Measurements from ENCODE around the gene ITPRID2. TPM values are rescaled to one million over a fixed set of nuclear protein-coding genes. Genes with fewer than 3 reads are reported as not detected.

Gene ITPRID2
- total RNA-seq, 2 experiments from 2014 or later, result 61.2 to 68.4 TPM

- no peaks in the 10 kb centered on the region for H3K4me1 Mint-ChIP-seq
- no peaks in the 10 kb centered on the region for H3K36me3 Mint-ChIP-seq
- H3K4me3 Mint-ChIP-seq, result no peak overlapping the region
- peaks cover 12% of the 10 kb centered on the region for H3K27me3 Mint-ChIP-seq
- POLR2A ChIA-PET, result no interaction called here
- ATAC-seq (ENCODE audit: low read depth) (no peak), DNase-seq (no peak)
- H3K9me3 Mint-ChIP-seq, result no peaks in the 10 kb centered on the region
- H3K27ac Mint-ChIP-seq, result no peak overlapping the region
Observed at GRCh38 chr2:181859803-181860202, 31.7 kb upstream of the ITPRID2 start.

DNA sequence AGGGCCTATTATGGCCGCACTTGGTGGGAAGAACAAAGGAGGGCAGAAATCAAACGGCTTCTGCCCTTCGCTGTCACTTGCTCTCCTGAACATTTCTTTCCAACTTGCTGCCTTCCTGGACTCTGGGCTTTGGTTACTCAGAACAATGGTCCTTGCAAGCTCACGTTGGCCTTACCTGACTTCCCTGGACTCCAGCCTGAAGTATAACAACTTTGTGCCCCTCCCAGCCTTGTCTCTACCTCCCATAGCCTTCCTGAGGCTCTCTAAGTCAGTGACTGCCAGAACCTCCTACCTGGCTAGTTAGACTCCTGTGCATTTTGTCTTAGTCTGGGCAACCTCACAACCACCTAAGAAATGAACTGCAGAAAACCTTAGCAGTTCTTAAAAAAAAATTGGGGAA, 30.2 kb upstream of the ITPRID2 start:
- ATAC-seq (ENCODE audit: low read depth), result no peak
- Mint-ChIP-seq H3K4me3 (no peak overlapping the region), H3K4me1 (no peaks in the 10 kb centered on the region), H3K9me3 (no peaks in the 10 kb centered on the region), H3K27ac (no peak overlapping the region), H3K27me3 (peaks cover 15% of the 10 kb centered on the region), H3K36me3 (no peaks in the 10 kb centered on the region)
- POLR2A ChIA-PET, result no interaction called here
- no peak for DNase-seq

GRCh38 chr2:181862583-181863281, 28.8 kb upstream of the ITPRID2 start:
- Mint-ChIP-seq H3K4me3 (no peak overlapping the region), H3K27ac (no peak overlapping the region), H3K9me3 (no peaks in the 10 kb centered on the region), H3K36me3 (no peaks in the 10 kb centered on the region), H3K27me3 (peaks cover 15% of the 10 kb centered on the region), H3K4me1 (no peaks in the 10 kb centered on the region)
- POLR2A ChIA-PET, result no interaction called here
- ATAC-seq (ENCODE audit: low read depth), result no peak
- no peak for DNase-seq

- H3K4me1 Mint-ChIP-seq, result no peaks in the 10 kb centered on the region
- no peak for DNase-seq
- H3K9me3 Mint-ChIP-seq, result no peaks in the 10 kb centered on the region
- H3K27me3 Mint-ChIP-seq, result peaks cover 5% of the 10 kb centered on the region
- no peak overlapping the region for H3K4me3 Mint-ChIP-seq
- no peaks in the 10 kb centered on the region for H3K36me3 Mint-ChIP-seq
- no peak for ATAC-seq (ENCODE audit: low read depth)
- no peak overlapping the region for H3K27ac Mint-ChIP-seq
- POLR2A ChIA-PET, result no interaction called here
Observed at GRCh38 chr2:181872178-181872577, 19.4 kb upstream of the ITPRID2 start.

DNA sequence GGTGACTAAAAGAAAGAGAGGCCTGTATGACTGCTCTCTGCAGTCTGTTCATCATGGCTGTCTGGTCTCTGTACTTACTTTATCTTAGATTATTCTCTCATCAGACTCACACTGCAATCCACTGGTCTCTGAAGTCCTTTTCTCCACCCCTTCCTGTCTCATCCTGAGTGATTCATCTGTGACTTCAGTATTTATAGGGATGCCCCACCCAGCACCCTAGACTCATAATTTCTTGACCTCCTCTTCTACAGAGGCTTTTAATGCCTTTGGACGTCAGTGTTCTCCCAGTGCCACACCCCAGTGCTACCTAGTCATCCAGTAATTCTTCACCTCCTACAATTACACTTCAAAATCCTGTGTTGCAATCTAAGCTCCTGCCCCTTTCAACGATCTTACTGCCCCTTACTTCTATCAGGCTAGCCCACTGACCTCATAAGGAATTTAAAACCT, 14.9 kb upstream of the ITPRID2 start:
- Mint-ChIP-seq H3K27me3 (peaks cover 3% of the 10 kb centered on the region), H3K4me1 (no peaks in the 10 kb centered on the region), H3K27ac (no peak overlapping the region), H3K36me3 (no peaks in the 10 kb centered on the region), H3K9me3 (no peaks in the 10 kb centered on the region), H3K4me3 (no peak overlapping the region)
- POLR2A ChIA-PET, result no interaction called here
- DNase-seq, result no peak
- no peak for ATAC-seq (ENCODE audit: low read depth)

DNA sequence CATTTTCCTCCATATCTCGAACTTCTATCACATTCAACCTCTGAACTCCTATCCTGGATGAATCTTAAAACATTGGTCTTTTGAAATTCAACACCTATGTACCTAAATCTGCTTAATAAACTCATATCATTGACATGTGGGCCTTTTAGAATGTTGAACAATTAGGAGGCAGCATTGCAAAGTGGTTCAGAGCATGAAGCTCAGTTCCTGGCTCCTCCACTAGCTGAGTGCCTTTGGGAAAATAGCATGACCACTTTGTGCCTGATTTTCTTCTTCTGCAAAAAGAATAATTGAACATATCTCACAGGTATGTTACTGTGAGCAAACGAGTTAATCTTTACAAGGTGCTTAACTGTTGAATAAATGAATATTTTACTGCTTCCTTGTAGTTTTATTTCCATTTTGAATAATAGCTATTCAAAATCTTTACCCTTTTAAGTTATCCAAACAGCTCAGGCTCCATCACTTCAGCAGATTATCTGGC, 14.3 kb upstream of the ITPRID2 start:
- POLR2A ChIA-PET, result no interaction called here
- Mint-ChIP-seq H3K4me3 (no peak overlapping the region), H3K27ac (no peak overlapping the region)

GRCh38 chr2:181878448-181878847, 13.1 kb upstream of the ITPRID2 start:
- Mint-ChIP-seq H3K27me3 (peaks cover 13% of the 10 kb centered on the region), H3K36me3 (no peaks in the 10 kb centered on the region), H3K4me1 (no peaks in the 10 kb centered on the region), H3K4me3 (no peak overlapping the region), H3K27ac (no peak overlapping the region), H3K9me3 (no peaks in the 10 kb centered on the region)
- ATAC-seq (ENCODE audit: low read depth) (no peak), DNase-seq (no peak)
- POLR2A ChIA-PET, result no interaction called here

More for the DNA sequence above, 14.3 kb upstream of the ITPRID2 start:
- H3K4me1 Mint-ChIP-seq, result no peaks in the 10 kb centered on the region
- no peaks in the 10 kb centered on the region for H3K9me3 Mint-ChIP-seq
- H3K27me3 Mint-ChIP-seq, result peaks cover 9% of the 10 kb centered on the region
- no peaks in the 10 kb centered on the region for H3K36me3 Mint-ChIP-seq
- ATAC-seq (ENCODE audit: low read depth), result no peak
- DNase-seq, result no peak

- DNase-seq (no peak), ATAC-seq (ENCODE audit: low read depth) (no peak)
- H3K27ac Mint-ChIP-seq, result no peak overlapping the region
- no peaks in the 10 kb centered on the region for H3K36me3 Mint-ChIP-seq
- POLR2A ChIA-PET, result no interaction called here
- peaks cover 16% of the 10 kb centered on the region for H3K27me3 Mint-ChIP-seq
- H3K9me3 Mint-ChIP-seq, result no peaks in the 10 kb centered on the region
- no peak overlapping the region for H3K4me3 Mint-ChIP-seq
- no peaks in the 10 kb centered on the region for H3K4me1 Mint-ChIP-seq
Observed at GRCh38 chr2:181879295-181879694, 12.2 kb upstream of the ITPRID2 start.

DNA sequence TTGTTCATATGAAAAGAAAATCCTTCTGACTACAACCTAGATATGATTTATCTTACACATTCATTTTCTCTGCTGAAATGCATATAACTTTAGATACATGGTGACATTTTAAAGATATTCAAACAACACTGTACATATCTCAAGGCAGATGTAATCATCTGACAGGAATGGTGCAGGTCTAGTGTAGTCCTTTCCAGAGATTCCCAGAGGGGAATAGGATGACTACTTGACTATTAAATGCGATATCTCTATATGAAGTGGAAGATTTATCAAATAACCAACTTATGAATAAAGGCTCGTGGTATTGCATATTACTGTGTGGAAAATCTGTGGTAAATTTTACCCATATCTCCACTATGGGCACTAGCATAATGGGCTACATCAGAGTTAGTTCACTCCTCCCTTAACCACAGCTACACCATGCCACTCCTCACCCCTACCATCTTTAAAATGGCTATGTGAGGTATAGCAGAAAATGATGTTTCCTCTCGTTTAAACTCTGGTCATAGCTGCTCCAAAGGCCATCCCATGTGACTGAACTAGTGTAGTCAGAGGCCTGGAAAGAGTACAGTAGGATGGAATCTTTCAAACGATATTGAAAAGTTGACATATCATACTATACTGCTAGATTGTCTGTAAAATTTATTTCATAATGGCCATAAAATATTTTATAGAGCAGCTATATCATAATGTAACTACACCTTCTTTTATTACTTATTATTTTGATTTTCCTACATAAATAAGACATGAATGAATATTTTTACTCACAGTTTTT, 9.1 kb upstream of the ITPRID2 start:
- H3K4me1 Mint-ChIP-seq, result no peaks in the 10 kb centered on the region
- H3K9me3 Mint-ChIP-seq, result no peaks in the 10 kb centered on the region
- no peak for ATAC-seq (ENCODE audit: low read depth)
- no peak overlapping the region for H3K27ac Mint-ChIP-seq
- no peaks in the 10 kb centered on the region for H3K36me3 Mint-ChIP-seq
- H3K4me3 Mint-ChIP-seq, result no peak overlapping the region
- POLR2A ChIA-PET, result no interaction called here
- H3K27me3 Mint-ChIP-seq, result peaks cover 35% of the 10 kb centered on the region
- no peak for DNase-seq

DNA sequence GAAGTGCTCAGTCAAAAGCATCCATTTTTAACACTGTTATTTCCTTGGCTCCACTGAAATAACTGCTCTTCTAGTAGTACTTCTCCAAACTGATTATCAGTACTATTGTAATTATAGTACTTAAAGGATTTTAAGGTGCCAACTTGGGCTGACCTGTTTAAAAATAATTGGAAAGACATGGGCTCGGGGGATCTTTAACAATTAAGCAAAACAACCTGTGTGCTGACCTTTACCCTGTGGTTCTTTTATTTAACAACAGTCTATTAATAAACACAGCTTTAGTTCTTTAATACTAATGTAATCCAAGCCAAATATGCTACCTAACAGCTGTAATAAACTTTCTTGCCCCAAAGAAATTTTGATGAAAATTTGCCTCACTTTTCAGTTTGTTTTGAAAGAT, 6.9 kb upstream of the ITPRID2 start:
- Mint-ChIP-seq H3K4me3 (no peak overlapping the region), H3K36me3 (no peaks in the 10 kb centered on the region), H3K27ac (no peak overlapping the region), H3K9me3 (no peaks in the 10 kb centered on the region), H3K27me3 (peaks cover 45% of the 10 kb centered on the region), H3K4me1 (no peaks in the 10 kb centered on the region)
- no peak for ATAC-seq (ENCODE audit: low read depth)
- POLR2A ChIA-PET, result no interaction called here
- no peak for DNase-seq

GRCh38 chr2:181885096-181885495, 6.4 kb upstream of the ITPRID2 start:
- Mint-ChIP-seq H3K4me3 (no peak overlapping the region), H3K27ac (no peak overlapping the region), H3K9me3 (no peaks in the 10 kb centered on the region), H3K4me1 (no peaks in the 10 kb centered on the region), H3K36me3 (no peaks in the 10 kb centered on the region), H3K27me3 (peaks cover 49% of the 10 kb centered on the region)
- POLR2A ChIA-PET, result no interaction called here
- no peak for ATAC-seq (ENCODE audit: low read depth)
- DNase-seq, result no peak

- Mint-ChIP-seq H3K27me3 (peaks cover 53% of the 10 kb centered on the region), H3K9me3 (no peaks in the 10 kb centered on the region), H3K4me1 (peaks cover 2% of the 10 kb centered on the region), H3K27ac (no peak overlapping the region), H3K4me3 (no peak overlapping the region), H3K36me3 (no peaks in the 10 kb centered on the region)
- DNase-seq (no peak), ATAC-seq (ENCODE audit: low read depth) (no peak)
- POLR2A ChIA-PET, result no interaction called here
Observed at GRCh38 chr2:181886192-181886591, 5.3 kb upstream of the ITPRID2 start.

DNA sequence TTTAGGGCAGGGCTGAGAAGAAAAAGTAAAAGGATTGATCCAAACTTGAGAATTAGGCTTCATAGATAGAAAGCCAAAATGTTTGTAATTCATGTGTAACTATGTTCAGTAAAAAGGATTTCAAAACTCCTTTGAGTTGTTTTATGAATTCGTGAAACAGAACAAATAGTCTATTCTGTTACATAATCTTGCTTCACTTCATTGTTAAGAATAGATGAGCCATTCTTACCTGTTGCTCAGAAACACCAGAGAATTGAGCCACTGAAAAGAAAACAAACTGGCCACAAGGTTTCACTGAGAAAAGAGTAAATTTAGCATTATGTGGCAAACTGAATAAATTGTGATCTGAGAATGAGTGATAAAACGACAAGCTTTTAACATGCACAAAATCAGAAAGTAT, 4.5 kb upstream of the ITPRID2 start:
- H3K27ac Mint-ChIP-seq, result no peak overlapping the region
- H3K27me3 Mint-ChIP-seq, result peaks cover 48% of the 10 kb centered on the region
- ATAC-seq (ENCODE audit: low read depth), result no peak
- H3K36me3 Mint-ChIP-seq, result no peaks in the 10 kb centered on the region
- no peak overlapping the region for H3K4me3 Mint-ChIP-seq
- DNase-seq, result no peak
- POLR2A ChIA-PET, result no interaction called here
- no peaks in the 10 kb centered on the region for H3K9me3 Mint-ChIP-seq
- H3K4me1 Mint-ChIP-seq, result peaks cover 4% of the 10 kb centered on the region

GRCh38 chr2:181889776-181890175, 1.8 kb upstream of the ITPRID2 start:
- POLR2A ChIA-PET, result no interaction called here
- H3K9me3 Mint-ChIP-seq, result no peaks in the 10 kb centered on the region
- peaks cover 34% of the 10 kb centered on the region for H3K27me3 Mint-ChIP-seq
- H3K27ac Mint-ChIP-seq, result no peak overlapping the region
- no peak for DNase-seq
- ATAC-seq (ENCODE audit: low read depth), result no peak
- H3K4me1 Mint-ChIP-seq, result peaks cover 20% of the 10 kb centered on the region
- H3K4me3 Mint-ChIP-seq, result no peak overlapping the region
- peaks cover 9% of the 10 kb centered on the region for H3K36me3 Mint-ChIP-seq
